GM12875 (cell line): ENCODE results near the gene PHLPP1.

Source experiments
- H3K4me3 ChIP-seq: one replicate; pipeline ENCODE4 v1.5.1; 2011; ENCODE audit warnings: low read depth, low read length, control low read depth
- TF ChIP-seq, protein P1 (sequence below): IDR thresholded peaks from 2 replicates; pipeline ENCODE4 v1.5.1; 2011; ENCODE audit warnings: low read depth, mild to moderate bottlenecking, control low read depth, inconsistent platforms, low read length, moderate library complexity, borderline replicate concordance; ENCODE audit not compliant: insufficient read depth

The PHLPP1 gene

DNA sequence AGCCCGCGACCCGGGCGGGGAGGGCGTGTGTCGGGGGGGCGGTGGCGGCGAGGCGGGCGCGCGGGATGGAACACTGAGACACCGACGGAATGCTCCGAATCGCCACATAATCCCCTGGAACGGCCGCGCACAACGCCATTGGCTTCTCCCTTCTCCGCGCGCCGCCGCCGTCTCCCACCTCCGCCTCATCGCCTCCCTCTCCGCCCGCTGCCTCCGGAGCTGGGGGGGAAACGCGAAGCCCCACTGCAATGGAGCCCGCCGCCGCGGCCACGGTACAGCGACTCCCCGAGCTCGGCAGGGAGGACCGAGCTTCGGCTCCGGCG, at the start of gene PHLPP1:
PHLPP1 (plus strand) TSS at position 106 of the 323 bp plus-strand sequence; CDS start at position 249, 143 bp downstream.
- TF ChIP-seq, protein P1, sequence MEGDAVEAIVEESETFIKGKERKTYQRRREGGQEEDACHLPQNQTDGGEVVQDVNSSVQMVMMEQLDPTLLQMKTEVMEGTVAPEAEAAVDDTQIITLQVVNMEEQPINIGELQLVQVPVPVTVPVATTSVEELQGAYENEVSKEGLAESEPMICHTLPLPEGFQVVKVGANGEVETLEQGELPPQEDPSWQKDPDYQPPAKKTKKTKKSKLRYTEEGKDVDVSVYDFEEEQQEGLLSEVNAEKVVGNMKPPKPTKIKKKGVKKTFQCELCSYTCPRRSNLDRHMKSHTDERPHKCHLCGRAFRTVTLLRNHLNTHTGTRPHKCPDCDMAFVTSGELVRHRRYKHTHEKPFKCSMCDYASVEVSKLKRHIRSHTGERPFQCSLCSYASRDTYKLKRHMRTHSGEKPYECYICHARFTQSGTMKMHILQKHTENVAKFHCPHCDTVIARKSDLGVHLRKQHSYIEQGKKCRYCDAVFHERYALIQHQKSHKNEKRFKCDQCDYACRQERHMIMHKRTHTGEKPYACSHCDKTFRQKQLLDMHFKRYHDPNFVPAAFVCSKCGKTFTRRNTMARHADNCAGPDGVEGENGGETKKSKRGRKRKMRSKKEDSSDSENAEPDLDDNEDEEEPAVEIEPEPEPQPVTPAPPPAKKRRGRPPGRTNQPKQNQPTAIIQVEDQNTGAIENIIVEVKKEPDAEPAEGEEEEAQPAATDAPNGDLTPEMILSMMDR: no peak
- peak within 1 kb of the TSS; percentile 85 for H3K4me3 ChIP-seq

DNA sequence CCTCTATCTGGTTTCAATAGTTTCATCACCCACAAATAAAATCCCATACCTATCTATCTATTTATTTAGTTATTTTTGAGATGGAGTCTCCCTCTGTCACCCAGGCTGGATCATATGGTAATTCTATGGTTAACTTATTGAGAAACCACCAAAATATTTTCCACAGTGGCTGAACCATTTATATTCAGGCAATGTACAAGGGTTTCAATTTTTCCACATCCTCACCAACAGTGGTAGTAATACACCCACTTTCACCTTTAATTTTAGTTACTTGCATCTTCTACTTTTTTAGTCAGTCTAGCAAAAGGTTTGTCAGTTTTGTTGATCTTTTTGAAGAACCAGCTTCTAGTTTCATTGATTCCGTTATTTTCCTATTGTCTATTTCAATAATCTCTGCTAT, 46.1 kb upstream of the PHLPP1 start:
- H3K4me3 ChIP-seq: no peak overlapping the region
- TF ChIP-seq, protein P1: no peak

DNA sequence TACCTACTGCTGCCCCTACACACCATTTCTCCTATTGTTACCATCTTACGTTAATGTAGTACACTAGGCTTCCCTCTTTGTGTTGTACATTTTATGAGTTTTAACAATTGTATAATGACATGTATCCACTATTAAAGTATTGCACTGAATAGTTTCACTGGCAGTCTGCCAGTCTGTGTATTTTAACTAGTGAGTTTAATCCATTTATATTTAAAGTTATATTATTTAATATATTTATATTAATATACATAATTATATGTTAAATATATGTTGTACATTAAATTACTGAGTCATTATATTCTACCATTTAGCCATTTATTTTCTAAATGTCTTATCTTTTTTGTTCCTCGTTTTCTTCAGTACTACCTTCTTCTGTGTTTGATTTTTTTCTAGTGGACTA, 44.8 kb upstream of the PHLPP1 start:
- no peak overlapping the region for H3K4me3 ChIP-seq
- TF ChIP-seq, protein P1: no peak

DNA sequence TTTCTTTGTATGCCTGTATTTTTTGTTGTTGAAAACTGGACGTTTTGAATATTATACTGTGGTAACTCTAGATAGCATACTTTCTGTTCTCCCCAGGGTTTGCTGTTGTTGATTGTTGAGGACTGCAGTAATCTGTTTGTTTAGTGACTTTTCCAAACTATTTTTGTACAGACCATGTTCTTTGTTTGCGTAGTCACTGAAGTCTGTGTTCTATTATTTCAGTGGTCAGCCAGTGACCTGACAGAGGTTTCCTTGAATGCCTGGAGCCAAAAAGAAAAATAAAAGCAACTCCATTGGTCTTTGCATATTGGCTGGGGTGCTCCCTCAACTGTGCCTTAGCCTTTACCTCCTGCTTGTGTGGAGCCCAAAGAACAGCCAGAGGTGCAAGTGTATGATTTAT, 42.7 kb upstream of the PHLPP1 start:
- H3K4me3 ChIP-seq: no peak overlapping the region

DNA sequence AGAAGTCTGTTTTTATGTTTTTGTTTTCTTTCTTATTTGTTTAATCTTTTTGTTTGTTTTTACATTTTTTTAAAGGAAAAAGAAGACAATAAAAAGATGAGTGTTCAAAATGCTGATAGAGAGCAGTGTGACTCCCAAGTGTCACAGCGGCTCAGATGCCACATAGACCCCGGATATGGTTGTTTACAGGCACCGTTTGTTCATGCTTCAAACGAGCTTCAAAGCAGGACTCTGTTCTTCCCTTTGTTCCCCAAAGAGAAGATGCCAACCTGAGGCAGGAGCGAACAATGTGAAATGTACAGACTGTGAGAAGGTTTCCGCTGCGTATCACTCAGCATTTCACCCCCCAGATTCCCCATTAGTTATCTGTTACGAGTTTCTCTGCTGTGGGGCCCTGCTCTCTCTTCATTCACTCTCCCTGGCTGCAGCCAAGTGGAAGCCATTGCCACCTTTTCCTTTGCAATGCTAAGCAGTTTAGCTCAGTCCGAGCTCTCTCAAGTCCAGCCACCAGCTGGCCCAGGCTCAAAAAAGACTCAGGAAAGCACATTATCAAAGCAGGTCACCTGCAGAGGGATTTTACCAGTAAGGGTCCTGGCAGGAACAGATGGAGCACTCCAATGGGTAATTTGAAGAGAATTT, 36.4 kb upstream of the PHLPP1 start:
- H3K4me3 ChIP-seq: no peak overlapping the region
- TF ChIP-seq, protein P1: no peak

More for the DNA sequence above, 42.7 kb upstream of the PHLPP1 start:
- TF ChIP-seq, protein P1: no peak

DNA sequence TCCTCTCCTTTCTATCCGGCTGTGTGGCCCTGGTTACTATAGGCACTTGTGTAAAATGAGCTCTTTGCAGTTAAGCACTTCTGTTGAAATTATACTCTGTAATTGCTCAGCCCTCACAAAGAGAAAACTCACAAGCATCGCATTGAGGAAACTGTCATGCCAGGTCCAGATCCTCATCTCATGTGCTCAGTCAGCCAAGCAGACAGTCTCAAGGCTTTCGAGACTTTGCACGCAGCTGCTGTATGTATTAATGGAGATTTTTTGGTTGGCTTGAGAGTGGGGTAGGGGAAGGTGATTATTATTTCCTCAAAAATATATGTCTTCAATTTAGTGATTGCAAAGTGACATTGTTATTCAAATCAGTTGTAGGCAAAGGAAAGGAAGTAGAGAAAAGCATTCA, 33.0 kb upstream of the PHLPP1 start:
- TF ChIP-seq, protein P1: no peak
- H3K4me3 ChIP-seq: no peak overlapping the region

DNA sequence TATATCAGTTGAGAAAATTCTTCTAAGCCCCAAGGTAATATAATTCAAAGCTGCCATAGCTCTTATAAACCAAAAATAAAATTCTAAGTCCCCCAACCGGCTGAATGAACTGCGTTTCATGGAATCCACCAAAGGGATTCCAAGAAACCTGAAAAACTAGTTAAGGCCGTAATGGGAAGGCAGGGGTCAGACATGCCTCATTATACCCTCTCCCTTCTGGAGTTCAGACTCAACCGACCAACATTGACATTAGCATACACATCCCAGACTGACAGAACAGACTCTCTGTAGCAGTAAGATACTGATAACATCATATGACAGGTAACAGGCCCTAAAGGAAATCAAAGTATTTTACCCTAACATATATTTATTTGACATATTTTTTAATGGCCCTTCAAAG, 31.4 kb upstream of the PHLPP1 start:
- no peak overlapping the region for H3K4me3 ChIP-seq
- TF ChIP-seq, protein P1: no peak
